ENCODE results near the gene RTP2.

Gene RTP2

DNA sequence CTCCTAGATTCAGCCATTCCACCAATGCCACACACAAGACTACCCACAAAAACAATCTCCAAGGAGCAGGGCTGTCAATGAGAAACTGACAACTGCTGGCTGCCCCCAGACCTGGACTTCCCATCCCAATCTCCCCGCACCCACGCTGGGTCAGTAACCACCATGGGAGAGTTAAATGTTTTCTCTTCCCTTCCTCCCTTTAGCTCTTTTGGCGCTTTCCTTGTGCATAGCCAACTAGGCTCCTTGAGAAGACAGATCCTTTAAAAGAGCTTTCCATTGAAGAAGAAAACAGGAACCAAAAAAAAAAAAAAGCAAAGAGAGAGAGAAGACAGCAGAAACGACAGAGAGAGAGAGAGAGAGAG lies 34.6 kb upstream of the RTP2 start:
- peaks cover 5 to 28% of the 10 kb centered on the region in 2 experiments for H3K36me3 ChIP-seq (ENCODE audit: control insufficient read depth in 1 of 2, insufficient read depth in 2 of 2, low read depth in 1 of 2, low read length in 2 of 2)
- no peak overlapping the region for H3K14ac ChIP-seq (ENCODE audit: low read length in 2 of 2)
- H3K4me3 ChIP-seq (ENCODE audit: insufficient read depth in 1 of 2, low read depth in 1 of 2, low read length in 2 of 2): peak overlapping the region in 1 of 2 experiments; percentile 86
- WGBS: 18% methylated on average over 2 of the region's 4 CpGs
- no peak overlapping the region for H2AFZ ChIP-seq (ENCODE audit: low read depth, low read length)
- no peak for DNase-seq
- peak overlapping the region; percentile 77 for H4K91ac ChIP-seq (ENCODE audit: low read length)
- H3K4ac ChIP-seq (ENCODE audit: low read depth in 1 of 2, low read length in 2 of 2): peak overlapping the region in 1 of 2 experiments; percentile 54
- H3K27ac ChIP-seq (ENCODE audit: low read length, poor library complexity, severe bottlenecking): peak overlapping the region; percentile 72
- H2AK5ac ChIP-seq (ENCODE audit: low read length, severe bottlenecking): no peak overlapping the region
- H2BK12ac ChIP-seq (ENCODE audit: low read length in 2 of 2): peak overlapping the region in 1 of 2 experiments; percentile 73
- no peak overlapping the region for H3K23ac ChIP-seq (ENCODE audit: low read length in 2 of 2)
- peak overlapping the region; percentile 87 for H2BK120ac ChIP-seq (ENCODE audit: low read depth, low read length)
- no peaks in the 10 kb centered on the region for H3K27me3 ChIP-seq (ENCODE audit: control insufficient read depth in 1 of 2, insufficient read depth in 1 of 2, low read length in 2 of 2)
- peak overlapping the region; percentile 36 for H2BK5ac ChIP-seq (ENCODE audit: low read depth, low read length, poor library complexity, severe bottlenecking)
- H3K4me2 ChIP-seq (ENCODE audit: low read length, poor library complexity, severe bottlenecking): peak overlapping the region; percentile 87
- H3K4me1 ChIP-seq (ENCODE audit: control insufficient read depth, insufficient read depth, low read depth, low read length): peaks cover 22% of the 10 kb centered on the region
- H3K18ac ChIP-seq (ENCODE audit: low read depth in 1 of 2, low read length in 2 of 2): peak overlapping the region; percentile 49 to 74
- no peak overlapping the region for H4K8ac ChIP-seq (ENCODE audit: low read length)
- peaks cover 15% of the 10 kb centered on the region for H3K79me1 ChIP-seq (replicated peaks; ENCODE audit: low read length, poor library complexity, severe bottlenecking)
- H2BK15ac ChIP-seq (ENCODE audit: low read depth, poor library complexity, severe bottlenecking): peak overlapping the region; percentile 23
- H3K9me3 ChIP-seq (ENCODE audit: control insufficient read depth, low read length): no peaks in the 10 kb centered on the region
- H3K9ac ChIP-seq (ENCODE audit: low read length): peak overlapping the region; percentile 100

- Histone ChIP-seq H3K4me1 (ENCODE audit: control insufficient read depth, insufficient read depth, low read depth, low read length) (peaks cover 19% of the 10 kb centered on the region), H2BK120ac (ENCODE audit: low read depth, low read length) (no peak overlapping the region), H3K27ac (ENCODE audit: low read length, poor library complexity, severe bottlenecking) (peak overlapping the region; percentile 3), H4K91ac (ENCODE audit: low read length) (peak overlapping the region; percentile 53), H3K9me3 (ENCODE audit: control insufficient read depth, low read length) (no peaks in the 10 kb centered on the region), H2BK5ac (ENCODE audit: low read depth, low read length, poor library complexity, severe bottlenecking) (no peak overlapping the region), H3K79me1 (replicated peaks; ENCODE audit: low read length, poor library complexity, severe bottlenecking) (peaks cover 13% of the 10 kb centered on the region), H2BK12ac (ENCODE audit: low read length in 2 of 2) (peak overlapping the region in 1 of 2 experiments; percentile 34), H3K9ac (ENCODE audit: low read length) (peak overlapping the region; percentile 100), H2AFZ (ENCODE audit: low read depth, low read length) (no peak overlapping the region), H3K36me3 (ENCODE audit: control insufficient read depth in 1 of 2, insufficient read depth in 2 of 2, low read depth in 1 of 2, low read length in 2 of 2) (peaks cover 8 to 33% of the 10 kb centered on the region in 2 experiments), H3K23ac (ENCODE audit: low read length in 2 of 2) (no peak overlapping the region), H4K8ac (ENCODE audit: low read length) (no peak overlapping the region), H3K27me3 (ENCODE audit: control insufficient read depth in 1 of 2, insufficient read depth in 1 of 2, low read length in 2 of 2) (no peaks in the 10 kb centered on the region), H3K18ac (ENCODE audit: low read depth in 1 of 2, low read length in 2 of 2) (peak overlapping the region; percentile 48 to 74), H3K4me2 (ENCODE audit: low read length, poor library complexity, severe bottlenecking) (peak overlapping the region; percentile 87), H2AK5ac (ENCODE audit: low read length, severe bottlenecking) (peak overlapping the region; percentile 29), H3K14ac (ENCODE audit: low read length in 2 of 2) (no peak overlapping the region), H3K4me3 (ENCODE audit: insufficient read depth in 1 of 2, low read depth in 1 of 2, low read length in 2 of 2) (peak overlapping the region in 1 of 2 experiments; percentile 86), H3K4ac (ENCODE audit: low read depth in 1 of 2, low read length in 2 of 2) (peak overlapping the region in 1 of 2 experiments; percentile 54), H2BK15ac (ENCODE audit: low read depth, poor library complexity, severe bottlenecking) (no peak overlapping the region)
- WGBS: 14% methylated on average over 5 of the region's 8 CpGs
- peak; percentile 97 for DNase-seq
These were observed 34.1 kb upstream of the RTP2 start for GRCh38 chr3:187736418-187736871.

- Histone ChIP-seq H2AFZ (ENCODE audit: low read depth, low read length) (no peak overlapping the region), H3K4ac (ENCODE audit: low read depth in 1 of 2, low read length in 2 of 2) (peak overlapping the region; percentile 46 to 71), H3K4me2 (ENCODE audit: low read length, poor library complexity, severe bottlenecking) (no peak overlapping the region), H4K91ac (ENCODE audit: low read length) (peak overlapping the region; percentile 52), H2AK5ac (ENCODE audit: low read length, severe bottlenecking) (peak overlapping the region; percentile 64), H3K27me3 (ENCODE audit: control insufficient read depth in 1 of 2, insufficient read depth in 1 of 2, low read length in 2 of 2) (no peaks in the 10 kb centered on the region), H2BK15ac (ENCODE audit: low read depth, poor library complexity, severe bottlenecking) (no peak overlapping the region), H2BK120ac (ENCODE audit: low read depth, low read length) (no peak overlapping the region), H3K14ac (ENCODE audit: low read length in 2 of 2) (peak overlapping the region in 1 of 2 experiments; percentile 26), H2BK12ac (ENCODE audit: low read length in 2 of 2) (peak overlapping the region; percentile 21 to 85), H3K4me1 (ENCODE audit: control insufficient read depth, insufficient read depth, low read depth, low read length) (peaks cover 18% of the 10 kb centered on the region), H2BK5ac (ENCODE audit: low read depth, low read length, poor library complexity, severe bottlenecking) (no peak overlapping the region), H3K36me3 (ENCODE audit: control insufficient read depth in 1 of 2, insufficient read depth in 2 of 2, low read depth in 1 of 2, low read length in 2 of 2) (peaks cover 10 to 39% of the 10 kb centered on the region in 2 experiments), H3K23ac (ENCODE audit: low read length in 2 of 2) (no peak overlapping the region), H3K9me3 (ENCODE audit: control insufficient read depth, low read length) (no peaks in the 10 kb centered on the region), H3K4me3 (ENCODE audit: insufficient read depth in 1 of 2, low read depth in 1 of 2, low read length in 2 of 2) (peak overlapping the region in 1 of 2 experiments; percentile 86), H3K9ac (ENCODE audit: low read length) (peak overlapping the region; percentile 100), H4K8ac (ENCODE audit: low read length) (peak overlapping the region; percentile 45), H3K27ac (ENCODE audit: low read length, poor library complexity, severe bottlenecking) (no peak overlapping the region), H3K79me1 (replicated peaks; ENCODE audit: low read length, poor library complexity, severe bottlenecking) (peaks cover 15% of the 10 kb centered on the region), H3K18ac (ENCODE audit: low read depth in 1 of 2, low read length in 2 of 2) (peak overlapping the region; percentile 60 to 71)
- 94% methylated on average over 2 of the region's 3 CpGs for WGBS
- no peak for DNase-seq
These were observed 33.5 kb upstream of the RTP2 start for GRCh38 chr3:187735837-187736236.

GRCh38 chr3:187735383-187735782 lies 33.0 kb upstream of the RTP2 start:
- Histone ChIP-seq H4K91ac (ENCODE audit: low read length) (no peak overlapping the region), H2BK5ac (ENCODE audit: low read depth, low read length, poor library complexity, severe bottlenecking) (no peak overlapping the region), H3K14ac (ENCODE audit: low read length in 2 of 2) (no peak overlapping the region), H3K9ac (ENCODE audit: low read length) (peak overlapping the region; percentile 14), H3K4ac (ENCODE audit: low read depth in 1 of 2, low read length in 2 of 2) (no peak overlapping the region), H3K23ac (ENCODE audit: low read length in 2 of 2) (no peak overlapping the region), H2BK120ac (ENCODE audit: low read depth, low read length) (no peak overlapping the region), H4K8ac (ENCODE audit: low read length) (no peak overlapping the region), H2BK12ac (ENCODE audit: low read length in 2 of 2) (no peak overlapping the region), H3K4me3 (ENCODE audit: insufficient read depth in 1 of 2, low read depth in 1 of 2, low read length in 2 of 2) (no peak overlapping the region), H3K4me1 (ENCODE audit: control insufficient read depth, insufficient read depth, low read depth, low read length) (peaks cover 16% of the 10 kb centered on the region), H2AFZ (ENCODE audit: low read depth, low read length) (no peak overlapping the region), H3K27me3 (ENCODE audit: control insufficient read depth in 1 of 2, insufficient read depth in 1 of 2, low read length in 2 of 2) (no peaks in the 10 kb centered on the region), H3K4me2 (ENCODE audit: low read length, poor library complexity, severe bottlenecking) (no peak overlapping the region), H3K79me1 (replicated peaks; ENCODE audit: low read length, poor library complexity, severe bottlenecking) (peaks cover 15% of the 10 kb centered on the region), H3K9me3 (ENCODE audit: control insufficient read depth, low read length) (no peaks in the 10 kb centered on the region), H3K27ac (ENCODE audit: low read length, poor library complexity, severe bottlenecking) (no peak overlapping the region), H2AK5ac (ENCODE audit: low read length, severe bottlenecking) (no peak overlapping the region), H2BK15ac (ENCODE audit: low read depth, poor library complexity, severe bottlenecking) (no peak overlapping the region), H3K36me3 (ENCODE audit: control insufficient read depth in 1 of 2, insufficient read depth in 2 of 2, low read depth in 1 of 2, low read length in 2 of 2) (peaks cover 13 to 44% of the 10 kb centered on the region in 2 experiments), H3K18ac (ENCODE audit: low read depth in 1 of 2, low read length in 2 of 2) (no peak overlapping the region)
- 93% methylated on average over 3 of the region's 3 CpGs for WGBS
- DNase-seq: peak; percentile 7

All from mesenchymal stem cell (in vitro differentiated cells and primary cell).